GM19043 (cell line): ENCODE results near the gene ARSG.
"Not testable (repeated sequence)": the region's sequence is repeated elsewhere in the genome, so short reads cannot be mapped to it uniquely, and the experiment has no call there.

Experiments used
- ATAC-seq: cut with Tn5 transposase; IDR thresholded peaks from one replicate; pipeline ENCODE4 v1.9.1; 2021; ENCODE audit warnings: low read depth; ENCODE audit not compliant: unreplicated experiment

The ARSG gene

DNA sequence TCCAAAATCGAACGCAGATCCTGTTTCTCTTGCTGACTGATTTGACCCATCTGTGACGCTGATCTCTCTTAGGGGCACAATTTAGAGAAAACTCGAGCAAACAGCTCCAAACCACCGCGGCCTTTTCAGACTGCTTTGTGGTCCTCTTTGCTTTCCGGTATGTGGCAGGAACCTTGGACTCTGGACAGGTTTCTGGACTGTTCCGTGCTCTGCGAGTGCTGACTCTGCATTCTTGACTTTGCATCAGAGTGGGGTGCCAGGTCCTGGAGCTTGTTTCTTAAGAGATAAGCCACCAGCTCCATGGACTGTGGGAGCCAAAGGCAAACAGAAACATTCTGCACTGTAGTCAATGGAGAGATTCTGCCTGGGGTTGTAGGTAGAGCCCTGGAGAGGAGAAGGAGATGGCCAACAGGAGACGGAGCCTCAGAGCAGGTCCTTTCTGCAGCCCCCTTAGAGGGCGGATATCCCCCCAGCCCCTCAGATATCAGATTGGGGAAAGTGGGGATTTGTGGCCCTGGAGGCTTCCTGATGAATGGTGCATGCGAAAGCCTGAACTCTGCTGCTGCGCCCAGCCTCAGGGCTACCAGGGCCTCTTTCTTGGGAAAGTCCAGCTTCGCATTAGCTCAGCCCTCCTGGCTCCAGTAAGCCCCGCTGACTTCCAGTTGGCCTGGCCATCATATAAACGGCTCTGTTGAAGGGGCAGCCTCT, 100.4 kb downstream of the ARSG start:
- no peak for ATAC-seq

DNA sequence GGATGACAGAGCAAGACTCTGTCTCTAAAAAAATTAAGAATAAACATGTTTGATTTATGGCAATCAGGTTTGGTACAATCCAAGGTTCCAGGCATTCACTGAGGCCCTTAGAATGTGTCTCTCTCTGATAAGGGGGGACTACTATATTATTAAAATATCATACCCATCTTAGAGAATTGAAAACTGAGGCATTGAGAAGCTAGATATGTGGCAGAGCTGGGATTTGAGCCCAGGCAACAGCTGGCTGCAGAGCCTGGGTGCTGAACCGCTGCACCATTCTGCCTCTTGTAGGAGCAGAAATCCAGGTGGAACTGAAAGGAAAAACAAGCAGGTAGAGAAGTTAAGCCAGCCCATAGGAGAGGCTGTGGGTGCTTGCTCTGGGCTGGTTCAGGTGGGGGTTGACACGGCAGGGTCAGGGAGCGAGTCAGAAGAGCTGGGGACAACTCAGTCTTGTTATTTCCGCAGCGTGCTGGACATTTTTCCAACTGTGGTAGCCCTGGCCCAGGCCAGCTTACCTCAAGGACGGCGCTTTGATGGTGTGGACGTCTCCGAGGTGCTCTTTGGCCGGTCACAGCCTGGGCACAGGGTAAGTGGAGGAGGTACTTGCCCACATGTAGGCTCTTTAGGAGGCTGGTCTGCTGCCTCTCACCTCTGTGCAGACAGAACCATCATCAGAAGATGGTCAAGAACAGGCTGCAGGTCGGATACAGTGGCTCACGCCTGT, 103.5 kb downstream of the ARSG start:
- no peak for ATAC-seq

DNA sequence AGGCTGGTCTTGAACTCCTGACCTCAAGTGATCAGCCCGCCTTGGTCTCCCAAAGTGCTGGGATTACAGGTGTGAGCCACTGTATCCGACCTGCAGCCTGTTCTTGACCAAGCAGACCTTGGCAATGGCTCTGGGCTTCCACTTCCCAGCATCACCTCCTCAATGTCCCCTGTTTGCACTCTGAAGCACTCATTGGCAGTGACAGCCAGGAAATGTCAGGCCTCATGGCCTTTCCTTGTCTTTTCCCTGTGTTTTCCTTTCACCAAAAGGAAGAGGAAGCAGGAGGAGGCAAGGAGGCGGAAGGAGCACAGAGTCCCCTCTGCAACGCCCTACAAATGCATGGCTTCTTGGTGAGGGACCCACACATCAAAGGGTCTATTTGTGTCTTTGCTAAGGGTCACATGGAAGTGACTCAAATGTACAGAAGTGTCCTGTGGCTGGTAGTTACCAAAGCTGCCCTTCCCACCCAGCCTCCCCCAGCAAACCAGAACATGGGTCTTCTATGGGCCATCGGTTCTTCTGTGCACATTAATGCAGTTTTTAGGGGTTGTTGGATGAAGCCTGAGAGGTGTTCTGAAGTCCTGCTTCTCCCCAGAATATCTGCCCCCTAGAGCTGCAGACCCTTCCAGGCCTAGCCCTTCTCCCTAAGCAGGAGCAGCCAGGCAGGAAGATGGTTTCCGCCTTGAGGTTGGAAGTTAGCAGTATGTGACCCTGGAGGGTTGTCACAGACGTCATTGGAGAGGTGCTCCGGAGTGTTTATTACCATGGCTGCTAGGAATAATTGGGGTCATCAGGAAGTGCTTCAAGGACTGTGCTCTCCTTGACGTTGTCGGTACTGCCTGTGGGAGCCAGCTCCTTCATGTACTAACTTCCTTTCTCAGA, 105.2 kb downstream of the ARSG start:
- ATAC-seq, result no peak

DNA sequence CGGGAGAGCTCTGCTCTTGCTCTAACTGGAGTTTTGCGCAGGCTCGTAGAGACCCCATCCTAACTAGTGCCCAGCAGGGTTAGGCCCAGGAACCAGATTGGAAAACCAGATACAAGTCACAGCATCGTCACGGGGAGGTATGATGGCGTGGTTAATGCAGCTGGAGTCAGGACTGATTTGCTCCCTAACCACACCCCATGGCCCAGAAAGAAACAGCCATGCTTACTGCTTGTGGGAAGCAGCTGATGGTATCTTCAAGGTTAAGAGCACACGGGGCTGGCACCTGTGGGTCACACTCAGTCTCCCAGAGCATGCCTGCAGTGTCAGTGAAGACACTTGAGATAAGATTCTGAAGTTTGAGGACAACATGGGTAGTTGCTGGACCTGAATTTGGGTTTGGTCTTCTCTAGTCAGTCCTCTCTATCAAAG, 105.8 kb downstream of the ARSG start:
- ATAC-seq, result no peak

DNA sequence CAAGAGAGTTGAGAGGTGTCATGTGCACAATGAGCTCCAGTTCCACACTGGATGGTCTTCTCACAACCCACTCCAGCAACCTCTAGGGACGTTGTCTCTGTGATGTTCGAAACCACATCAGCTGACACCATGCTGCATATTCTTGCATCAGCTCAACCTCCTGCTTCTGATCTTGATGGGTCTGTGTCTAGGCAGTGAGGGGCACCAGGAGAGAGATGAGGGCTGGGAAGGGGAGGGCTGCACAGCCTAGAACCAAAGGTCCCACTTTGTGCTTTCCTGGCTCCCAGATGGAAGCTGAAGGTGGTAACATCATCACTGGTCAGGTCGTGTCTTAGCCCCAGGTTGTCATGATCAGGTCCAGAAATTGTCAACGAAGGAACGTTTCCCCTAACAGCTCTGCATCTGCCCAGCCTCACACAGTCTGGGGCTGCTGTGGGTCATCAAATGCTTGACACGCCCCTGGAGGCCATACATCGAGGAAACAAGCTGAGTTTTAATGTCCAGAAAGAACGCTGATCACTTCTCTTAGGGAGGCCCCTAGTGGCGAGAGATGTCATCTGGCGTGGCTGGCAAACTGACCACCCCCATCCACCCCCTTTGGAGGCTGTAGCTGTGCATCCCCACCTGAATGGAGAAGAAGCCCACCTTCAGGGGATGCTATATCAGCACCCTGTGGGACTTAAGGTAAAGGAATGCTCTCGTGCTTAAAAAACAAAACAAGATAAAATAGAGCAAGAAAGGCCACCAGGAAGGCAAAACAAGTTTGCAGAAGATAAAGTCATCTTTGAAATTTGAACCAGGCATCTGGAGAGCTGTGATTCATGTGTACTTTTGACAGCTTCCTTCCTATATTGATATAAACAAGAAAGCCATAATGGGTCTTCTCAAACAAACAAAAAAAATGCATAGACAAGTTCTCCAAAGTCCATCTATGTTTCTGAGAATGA, 107.7 kb downstream of the ARSG start:
- peak; percentile 85 for ATAC-seq

DNA sequence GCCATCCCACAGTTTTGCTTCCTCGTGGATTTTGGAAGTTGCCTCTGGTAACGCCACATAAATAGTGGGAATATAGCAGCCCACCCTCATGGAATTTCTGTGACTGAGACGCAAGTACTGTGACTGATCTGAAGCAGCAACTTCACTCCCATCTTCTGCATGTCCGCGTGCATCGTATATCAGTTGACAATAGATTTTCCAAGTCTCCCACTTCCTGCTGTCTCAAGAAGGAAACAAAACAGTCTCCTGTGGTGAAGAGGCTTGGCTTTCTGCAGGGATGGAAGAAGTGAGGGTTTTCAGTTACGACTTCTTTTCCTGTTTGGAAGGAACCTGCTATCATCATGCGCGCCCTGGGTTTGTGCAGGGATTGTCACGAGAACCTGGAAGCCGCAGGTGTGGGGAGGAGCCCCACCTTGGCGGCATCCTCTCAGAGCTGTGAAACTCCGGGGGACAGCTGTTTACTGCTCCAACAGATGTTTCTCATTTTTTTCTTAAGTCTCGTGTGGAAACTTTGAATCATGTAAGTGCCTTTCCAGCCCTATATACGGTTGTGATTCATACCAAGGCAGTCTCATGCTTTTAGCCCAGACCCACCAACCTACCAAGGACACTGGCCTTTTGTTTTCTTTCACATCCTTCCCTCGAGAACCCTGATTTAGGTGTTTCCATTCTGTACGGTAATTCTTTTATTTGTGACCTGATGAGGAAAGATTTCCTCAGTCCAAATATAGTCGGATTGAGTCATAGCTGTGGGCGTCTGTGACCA, 108.5 kb downstream of the ARSG start:
- no peak for ATAC-seq

DNA sequence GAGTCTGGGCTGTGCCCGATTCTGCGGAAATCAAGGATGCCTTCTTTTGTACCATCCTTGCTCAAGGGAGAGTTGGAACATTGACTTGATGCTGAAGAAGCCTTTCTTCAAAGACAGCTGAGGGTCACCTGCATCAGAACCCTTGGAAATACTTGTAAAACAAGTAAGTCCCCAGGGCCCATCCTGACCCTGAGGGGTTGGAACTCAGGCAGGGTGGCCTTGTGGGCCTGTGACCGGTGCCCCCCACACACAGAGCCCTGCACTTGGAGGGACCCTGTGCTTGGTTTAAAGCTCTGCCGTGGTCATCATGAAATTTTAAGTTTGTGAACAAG, 109.1 kb downstream of the ARSG start:
- ATAC-seq, result no peak

DNA sequence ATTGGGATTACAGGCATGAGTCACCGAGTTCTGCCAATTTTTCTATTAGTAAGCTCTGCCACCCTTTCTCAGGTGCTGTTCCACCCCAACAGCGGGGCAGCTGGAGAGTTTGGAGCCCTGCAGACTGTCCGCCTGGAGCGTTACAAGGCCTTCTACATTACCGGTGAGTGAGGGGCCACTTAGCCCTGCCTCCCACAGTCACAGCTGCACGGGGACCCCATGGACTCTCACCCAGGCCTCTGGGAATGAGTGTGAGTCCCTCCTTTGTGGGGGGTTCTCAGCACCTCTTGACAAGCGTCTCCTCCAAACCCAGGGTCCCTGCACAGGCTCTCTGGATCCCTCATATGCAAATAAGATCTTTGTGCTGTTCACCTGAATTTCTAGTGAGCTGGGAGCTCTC, 110.0 kb downstream of the ARSG start:
- ATAC-seq, result no peak

DNA sequence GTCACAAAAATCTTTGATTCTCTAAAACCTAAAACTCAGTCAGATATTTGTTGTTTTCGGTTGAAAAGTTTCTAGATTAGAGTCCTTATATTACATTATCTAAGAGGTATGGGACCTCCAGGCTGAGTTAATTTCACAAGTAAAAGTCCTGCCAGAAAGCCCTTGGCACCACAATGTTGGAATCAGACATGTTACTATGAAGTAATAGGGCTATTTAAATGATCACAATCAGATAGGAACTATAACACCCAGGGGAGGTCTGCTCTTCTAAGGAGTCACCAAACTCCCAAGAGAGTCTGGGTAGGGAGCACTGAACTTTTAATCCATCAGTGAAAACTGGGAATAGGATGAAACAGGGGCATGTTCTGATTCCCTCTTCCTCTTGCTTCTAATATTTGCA, 111.8 kb downstream of the ARSG start:
- no peak for ATAC-seq

DNA sequence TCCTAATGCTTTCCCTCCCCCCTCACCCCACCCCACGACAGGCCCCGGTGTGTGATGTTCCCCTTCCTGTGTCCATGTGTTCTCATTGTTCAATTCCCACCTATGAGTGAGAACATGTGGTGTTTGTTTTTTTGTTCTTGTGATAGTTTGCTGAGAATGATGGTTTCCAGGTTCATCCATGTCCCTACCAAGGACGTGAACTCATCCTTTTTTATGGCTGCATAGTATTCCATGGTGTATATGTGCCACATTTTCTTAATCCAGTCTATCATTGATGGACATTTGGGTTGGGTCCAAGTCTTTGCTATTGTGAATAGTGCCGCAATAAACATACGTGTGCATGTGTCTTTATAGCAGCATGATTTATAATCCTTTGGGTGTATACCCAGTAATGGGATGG, 112.5 kb downstream of the ARSG start:
- ATAC-seq, result not testable (repeated sequence)

DNA sequence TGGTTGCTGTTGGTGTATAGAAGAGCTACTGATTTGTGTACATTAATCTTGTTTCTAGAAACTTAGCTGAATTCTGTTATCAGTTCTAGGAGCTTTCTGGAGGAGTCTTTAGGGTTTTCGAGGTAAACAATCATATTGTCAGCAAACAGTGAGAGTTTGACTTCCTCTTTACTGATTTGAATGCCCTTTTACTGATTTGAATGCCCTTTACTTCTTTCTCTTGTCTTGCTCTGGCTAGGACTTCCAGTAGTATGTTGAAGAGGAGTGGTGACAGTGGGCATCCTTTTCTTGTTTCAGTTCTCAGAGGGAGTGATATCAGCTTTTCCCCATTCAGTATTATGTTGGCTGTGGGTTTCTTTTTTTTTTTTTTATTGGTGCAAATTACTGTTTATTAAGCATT, 116.4 kb downstream of the ARSG start:
- not testable (repeated sequence) for ATAC-seq

DNA sequence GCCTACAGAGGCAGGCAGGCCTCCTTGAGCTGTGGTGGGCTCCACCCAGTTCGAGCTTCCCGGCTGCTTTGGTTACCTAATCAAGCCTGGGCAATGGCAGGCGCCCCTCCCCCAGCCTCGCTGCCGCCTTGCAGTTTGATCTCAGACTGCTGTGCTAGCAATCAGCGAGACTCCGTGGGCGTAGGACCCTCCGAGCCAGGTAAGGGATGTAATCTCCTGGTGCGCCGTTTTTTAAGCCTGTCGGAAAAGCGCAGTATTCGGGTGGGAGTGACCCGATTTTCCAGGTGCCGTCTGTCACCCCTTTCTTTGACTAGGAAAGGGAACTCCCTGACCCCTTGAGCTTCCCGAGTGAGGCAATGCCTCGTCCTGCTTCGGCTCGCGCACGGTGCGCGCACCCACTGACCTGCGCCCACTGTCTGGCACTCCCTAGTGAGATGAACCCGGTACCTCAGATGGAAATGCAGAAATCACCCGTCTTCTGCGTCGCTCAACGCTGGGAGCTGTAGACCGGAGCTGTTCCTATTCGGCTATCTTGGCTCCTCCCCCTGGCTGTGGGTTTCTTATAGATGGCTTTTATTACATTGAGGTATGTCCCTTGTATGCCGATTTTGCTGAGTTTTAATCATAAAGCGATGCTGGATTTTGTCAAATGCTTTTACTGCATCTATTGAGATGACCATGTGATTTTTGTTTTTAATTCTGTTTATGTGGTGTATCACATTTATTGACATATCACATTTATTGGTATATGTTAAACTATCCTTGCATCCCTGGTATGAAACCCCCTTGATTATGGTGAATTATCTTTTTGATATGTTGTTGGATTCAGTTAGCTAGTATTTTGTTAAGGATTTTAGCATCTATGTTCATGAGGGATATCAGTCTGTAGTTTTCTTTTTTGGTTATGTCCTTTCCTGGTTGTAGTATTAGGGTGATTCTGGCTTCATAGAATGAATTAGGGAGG, 122.6 kb downstream of the ARSG start:
- not testable (repeated sequence) for ATAC-seq

DNA sequence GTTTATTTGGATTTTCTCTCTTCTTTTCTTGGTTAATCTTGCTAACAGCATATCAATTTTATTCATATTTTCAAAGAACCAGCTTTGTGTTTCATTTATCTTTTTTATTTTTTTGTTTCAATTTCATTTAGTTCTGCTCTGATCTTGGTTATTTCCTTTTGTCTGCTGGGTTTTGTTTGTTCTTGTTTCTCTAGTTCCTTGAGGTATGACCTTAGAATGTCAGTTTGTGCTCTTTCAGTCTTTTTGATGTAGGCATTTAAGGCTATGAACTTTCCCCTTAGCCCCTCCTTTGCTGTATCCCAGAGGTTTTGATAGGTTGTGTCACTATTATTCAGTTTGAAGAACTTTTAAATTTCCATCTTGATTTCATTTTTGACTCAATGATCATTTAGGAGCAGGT, 123.6 kb downstream of the ARSG start:
- ATAC-seq, result not testable (repeated sequence)

DNA sequence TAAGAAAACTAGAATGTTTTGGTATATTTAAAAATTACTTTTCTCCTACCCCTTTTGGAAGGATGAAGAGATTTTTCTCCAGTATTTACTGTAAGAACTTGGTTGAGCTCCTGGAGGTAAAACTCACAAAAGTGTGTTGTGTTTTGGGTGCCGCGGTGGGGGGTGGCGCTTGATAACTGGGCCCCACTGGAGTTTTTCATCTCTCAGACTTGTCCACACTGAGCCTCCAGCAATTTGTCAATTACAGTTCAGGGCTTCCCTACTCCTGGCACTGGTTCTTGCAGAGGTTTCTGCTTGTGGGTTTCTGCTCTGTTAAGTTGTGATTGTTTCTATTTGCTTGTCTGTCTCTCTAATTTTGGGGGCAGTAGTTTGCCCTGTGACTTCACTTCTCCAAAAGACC, 126.0 kb downstream of the ARSG start:
- no peak for ATAC-seq

DNA sequence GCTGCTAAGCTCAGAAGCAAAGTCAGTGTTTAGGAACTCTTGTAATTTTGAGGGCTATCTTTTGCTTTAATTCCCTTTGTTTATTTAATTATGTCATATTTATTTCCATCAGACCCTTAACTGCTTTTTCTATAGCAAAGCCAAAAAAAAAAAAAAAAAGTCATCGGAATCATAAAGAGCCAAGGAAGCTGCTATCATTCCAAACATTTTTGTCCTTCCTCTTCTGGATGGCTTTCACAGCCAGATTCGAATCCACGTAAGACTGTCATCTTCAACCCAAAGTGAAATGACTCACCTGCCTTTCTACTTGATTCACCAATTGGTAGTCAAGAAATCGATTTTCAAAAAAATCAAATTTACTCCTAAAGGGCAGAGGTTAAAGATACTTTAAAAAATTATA, 127.6 kb downstream of the ARSG start:
- no peak for ATAC-seq

DNA sequence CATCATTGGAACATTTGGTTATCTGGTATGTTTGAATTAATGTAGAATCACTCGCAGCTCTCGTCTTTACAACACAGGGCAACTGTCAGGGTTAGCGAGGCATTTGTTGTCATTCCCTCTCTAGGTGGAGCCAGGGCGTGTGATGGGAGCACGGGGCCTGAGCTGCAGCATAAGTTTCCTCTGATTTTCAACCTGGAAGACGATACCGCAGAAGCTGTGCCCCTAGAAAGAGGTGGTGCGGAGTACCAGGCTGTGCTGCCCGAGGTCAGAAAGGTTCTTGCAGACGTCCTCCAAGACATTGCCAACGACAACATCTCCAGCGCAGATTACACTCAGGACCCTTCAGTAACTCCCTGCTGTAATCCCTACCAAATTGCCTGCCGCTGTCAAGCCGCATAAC, 128.8 kb downstream of the ARSG start:
- ATAC-seq, result no peak

DNA sequence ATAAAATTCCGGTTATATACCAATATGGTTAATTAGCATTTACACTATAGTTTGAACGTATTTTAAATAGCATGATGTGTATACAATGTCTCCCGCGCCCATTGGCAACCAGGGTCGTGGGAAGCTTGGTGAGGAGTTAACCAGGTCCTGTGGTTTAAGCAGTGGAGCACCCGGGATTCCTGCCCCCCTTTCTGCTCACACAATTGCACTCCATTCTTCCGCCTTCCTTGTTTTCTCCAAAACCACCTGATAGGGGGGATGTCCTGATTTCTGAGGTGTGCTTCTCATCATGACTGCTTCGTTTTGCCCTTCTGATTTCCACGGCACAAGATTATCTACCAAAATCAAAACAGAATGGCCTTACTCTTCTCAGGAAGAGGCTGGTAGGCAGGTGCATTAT, 130.2 kb downstream of the ARSG start:
- ATAC-seq, result no peak

DNA sequence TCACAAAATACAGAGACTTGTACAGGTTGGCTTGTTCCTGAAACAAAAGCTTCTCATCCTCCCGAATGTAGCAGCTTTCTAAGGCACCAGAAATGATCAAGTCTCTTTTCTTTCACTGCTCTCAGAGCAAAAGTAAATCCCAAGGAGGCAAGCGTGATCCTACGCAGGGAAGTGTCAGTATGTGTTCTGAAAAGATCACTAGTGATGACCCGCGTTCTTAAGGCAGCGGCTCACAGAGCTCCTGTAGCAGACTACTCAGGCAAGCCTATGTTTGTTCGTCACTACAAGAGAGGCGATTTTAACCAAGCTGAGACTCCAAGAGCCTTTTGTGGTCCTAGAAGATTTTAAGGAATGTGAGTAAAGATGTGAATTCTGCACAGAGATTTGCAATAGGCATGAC, 131.5 kb downstream of the ARSG start:
- no peak for ATAC-seq

DNA sequence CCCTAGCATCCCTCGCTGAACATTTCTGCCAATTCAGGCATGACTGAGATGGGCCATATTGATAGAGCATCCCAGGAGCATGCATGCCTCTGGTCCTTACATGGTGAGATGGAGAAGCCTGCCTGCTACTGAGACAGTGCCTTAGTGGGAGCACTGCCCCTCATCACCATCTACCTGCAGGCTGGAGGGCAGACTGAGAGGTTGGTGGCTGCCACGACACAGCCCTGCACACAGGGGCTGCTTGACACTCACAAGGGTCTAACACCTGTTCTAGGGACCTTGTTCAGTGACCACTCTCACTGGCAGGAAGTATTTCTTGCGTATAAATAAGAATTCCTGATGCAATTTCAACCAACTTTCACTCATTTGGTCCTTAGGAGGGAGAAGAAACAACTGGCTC, 132.0 kb downstream of the ARSG start:
- no peak for ATAC-seq
